IPS-NIHi11 (cell line): ENCODE measurements around the gene CGB8.

Experiments used
- DNase-seq: peaks from one replicate; pipeline ENCODE4 v3.0.0; 2012; ENCODE audit warnings: mixed read lengths, low spot score

The CGB8 gene

DNA sequence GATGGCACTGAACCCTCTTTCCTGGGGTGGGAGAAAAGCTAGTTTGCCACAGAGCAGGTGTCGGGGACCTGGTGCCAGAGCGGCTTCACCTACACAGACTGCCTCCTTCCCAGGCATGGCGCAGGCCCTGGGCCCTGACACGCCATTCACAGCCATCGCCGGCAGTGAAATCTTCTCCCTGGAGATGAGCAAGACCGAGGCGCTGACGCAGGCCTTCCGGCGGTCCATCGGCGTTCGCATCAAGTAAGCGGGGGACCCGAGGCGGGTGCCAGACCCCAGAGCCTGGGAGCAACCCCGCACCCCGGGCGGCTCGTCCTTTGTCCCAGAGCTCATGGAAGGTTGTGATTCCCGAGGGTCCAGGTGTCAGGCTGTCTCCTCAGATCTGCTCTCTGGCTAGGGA is 42.0 kb downstream of the CGB8 start:
- no peak for DNase-seq

DNA sequence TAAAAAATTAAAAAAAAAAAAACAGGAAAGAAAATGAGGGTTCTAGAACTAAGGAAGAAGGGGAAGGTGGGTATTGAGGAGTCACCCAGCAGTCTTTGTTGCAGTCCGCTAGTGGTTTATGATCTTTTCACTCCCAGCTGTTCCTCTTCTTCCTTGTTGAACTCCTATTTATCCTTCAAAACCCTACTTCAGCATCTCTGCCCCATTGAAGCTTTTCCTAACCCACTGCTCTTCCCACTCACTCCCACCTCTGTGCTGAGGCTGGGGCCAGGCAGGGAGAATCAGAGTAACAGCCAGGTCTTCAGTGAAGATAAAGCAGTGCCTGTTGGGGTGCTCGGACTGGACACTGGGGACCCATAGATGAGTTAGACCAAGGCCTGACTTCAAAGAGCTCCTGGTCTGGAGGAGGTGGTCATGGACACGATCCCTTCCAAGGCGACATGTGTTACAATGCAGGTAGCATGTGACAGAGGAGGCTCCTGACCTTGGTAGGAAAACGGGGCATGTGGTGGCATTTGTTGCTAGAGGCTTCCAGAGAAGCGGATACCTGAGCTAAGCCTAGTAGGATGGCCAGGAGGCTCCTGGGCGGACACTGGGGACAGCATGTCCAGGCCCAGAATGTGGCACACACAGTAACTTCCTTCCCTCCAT is 43.8 kb downstream of the CGB8 start:
- DNase-seq, result no peak

GRCh38 chr19:49004133-49004532 is 44.8 kb downstream of the CGB8 start:
- no peak for DNase-seq

DNA sequence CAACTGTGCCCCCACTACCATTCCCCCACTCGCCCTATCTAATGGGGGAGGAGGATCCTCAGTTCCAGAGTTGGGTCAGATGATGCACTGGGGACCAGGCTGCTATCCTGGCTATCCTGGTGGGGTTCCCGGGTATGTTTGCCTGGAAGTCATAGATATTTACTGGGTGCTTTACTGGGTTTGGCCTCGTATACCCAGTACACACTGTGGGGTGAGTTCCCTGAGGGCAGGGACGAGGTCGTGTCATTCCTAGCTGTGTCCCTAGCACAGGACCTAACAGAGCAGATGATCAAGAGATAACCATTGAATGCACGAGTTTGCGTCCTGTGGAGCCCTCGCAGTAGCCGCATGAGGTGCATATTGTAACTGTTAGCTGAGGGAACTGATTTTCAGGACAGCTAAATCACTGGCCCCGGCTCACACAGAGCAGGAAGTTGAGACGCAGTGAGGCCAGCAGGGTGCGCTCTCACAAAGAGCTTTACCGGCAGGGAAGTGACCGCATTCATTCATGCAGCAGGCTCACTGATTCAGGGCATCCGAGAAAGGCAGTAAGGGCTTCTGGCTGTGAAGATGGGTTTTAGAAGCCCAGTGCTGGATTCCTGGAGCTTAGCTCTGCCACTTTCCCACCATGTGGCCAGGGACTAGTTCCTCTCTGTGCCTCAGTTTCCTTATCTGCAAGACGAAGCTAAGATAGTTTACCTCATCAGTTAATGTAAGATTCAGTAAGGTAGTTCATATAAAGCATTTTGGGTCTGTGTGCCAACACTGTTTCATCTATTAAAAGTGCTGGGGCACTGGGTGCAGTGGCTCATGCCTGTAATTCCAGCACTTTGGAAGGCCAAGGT is 49.2 kb downstream of the CGB8 start:
- peak; percentile 78 for DNase-seq

DNA sequence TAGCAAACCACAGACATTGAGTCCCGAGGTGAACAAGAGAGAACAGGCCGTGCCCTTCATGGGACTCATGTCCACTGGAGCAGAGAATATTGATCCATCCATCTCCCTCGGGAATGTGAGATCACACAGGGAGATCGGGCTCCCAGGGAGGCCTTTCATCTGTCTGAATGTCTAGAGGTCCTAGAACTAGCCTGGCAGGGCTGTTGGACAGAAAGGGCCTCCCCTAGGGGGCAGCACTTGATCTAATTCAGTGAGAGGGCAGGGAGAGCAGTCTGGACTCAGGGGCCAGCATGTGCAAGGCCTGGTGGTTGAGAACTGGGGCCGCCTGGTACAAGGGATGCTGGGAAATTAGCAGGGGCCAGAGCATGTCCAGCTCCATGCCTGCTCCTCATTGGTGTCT is 50.9 kb downstream of the CGB8 start:
- peak; percentile 73 for DNase-seq
